IMR-90 (cell line): Measurements from ENCODE around the gene PRKG2. TPM values are rescaled to one million over a fixed set of nuclear protein-coding genes. Genes with fewer than 3 reads are reported as not detected.

Experiments used
- ATAC-seq: fragments of 200-7000 bp; cut with Tn5 transposase; 2 replicates; pipeline ENCODE4 v1.9.1; 2020; ENCODE audit warnings: low read depth, mild to moderate bottlenecking, moderate library complexity
- BruUV-seq: library from RNA; stranded (reverse); fragments of 400-500 nt; replicated peaks from 2 replicates; lab custom pipeline; 2021; lab: Mats Ljungman, UMichigan
- CTCF ChIA-PET: fragments of 300-600 bp; formaldehyde crosslinking; extraction: SDS; loops from one replicate; lab custom pipeline; 2021; ENCODE audit warnings: antibody characterized with exemption; lab: Yijun Ruan, JAX
- POLR2A ChIA-PET: fragments of 300-600 bp; sonication (Branson Sonifier 250); formaldehyde crosslinking; loops from one replicate; lab custom pipeline; 2022; ENCODE audit warnings: antibody characterized with exemption; ENCODE audit not compliant: unreplicated experiment; lab: Charles Lee
- DNase-seq: peaks from one replicate; pipeline ENCODE4 v3.0.0; 2013
- H2AFZ ChIP-seq: replicated peaks from 2 replicates; pipeline ENCODE3; 2013; ENCODE audit warnings: low read length, mild to moderate bottlenecking; ENCODE audit not compliant: poor library complexity
- H2AK5ac ChIP-seq: 2 replicates; pipeline ENCODE4 v1.6.1; 2013; ENCODE audit warnings: low read depth, low read length, inconsistent platforms
- H2AK9ac ChIP-seq: replicated peaks from 2 replicates; pipeline ENCODE3; 2013; ENCODE audit warnings: mild to moderate bottlenecking, low read depth, low read length, moderate library complexity; ENCODE audit not compliant: poor library complexity
- H2BK120ac ChIP-seq: 2 replicates; pipeline ENCODE4 v1.6.1; 2013; ENCODE audit warnings: low read depth, low read length, inconsistent platforms
- H2BK15ac ChIP-seq: 3 replicates; pipeline ENCODE4 v1.6.1; 2013; ENCODE audit warnings: low read depth, low read length, inconsistent platforms
- H2BK20ac ChIP-seq: 2 replicates; pipeline ENCODE4 v1.6.1; 2013; ENCODE audit warnings: low read depth, mild to moderate bottlenecking, inconsistent platforms, low read length, moderate library complexity
- H2BK5ac ChIP-seq: 2 replicates; pipeline ENCODE4 v1.6.1; 2013; ENCODE audit warnings: mild to moderate bottlenecking, low read depth, low read length, inconsistent platforms; ENCODE audit not compliant: poor library complexity, severe bottlenecking
- H3K14ac ChIP-seq: replicated peaks from 2 replicates; pipeline ENCODE4 v1.6.1; 2013; ENCODE audit warnings: low read depth, low read length, inconsistent platforms
- H3K18ac ChIP-seq: 2 replicates; pipeline ENCODE4 v1.6.1; 2013; ENCODE audit warnings: low read depth, low read length, control low read depth
- H3K23ac ChIP-seq: 2 replicates; pipeline ENCODE4 v1.6.1; 2013; ENCODE audit warnings: low read depth, low read length, inconsistent platforms
- H3K27ac ChIP-seq: 2 replicates; pipeline ENCODE4 v1.5.1; 2013; ENCODE audit warnings: mild to moderate bottlenecking, control low read depth, low read length; ENCODE audit not compliant: insufficient read depth
- H3K27me3 ChIP-seq: 2 replicates; pipeline ENCODE4 v1.6.1; 2013; ENCODE audit warnings: low read length; ENCODE audit not compliant: control insufficient read depth, insufficient read depth
- H3K36me3 ChIP-seq: 2 replicates; pipeline ENCODE4 v1.6.1; 2013; ENCODE audit warnings: low read length, mixed read lengths; ENCODE audit not compliant: control insufficient read depth, insufficient read depth
- H3K4ac ChIP-seq: 2 replicates; pipeline ENCODE4 v1.6.1; 2013; ENCODE audit warnings: low read depth, low read length, inconsistent platforms
- H3K4me1 ChIP-seq: 2 replicates; pipeline ENCODE4 v1.6.1; 2013; ENCODE audit warnings: low read length, mixed read lengths; ENCODE audit not compliant: control insufficient read depth, insufficient read depth
- H3K4me2 ChIP-seq: 2 replicates; pipeline ENCODE4 v1.6.1; 2013; ENCODE audit warnings: low read depth, mild to moderate bottlenecking, control low read depth, low read length, moderate library complexity
- H3K4me3 ChIP-seq: 2 replicates; pipeline ENCODE4 v1.5.1; 2013; ENCODE audit warnings: low read depth, mild to moderate bottlenecking, control low read depth, low read length, moderate library complexity; ENCODE audit not compliant: insufficient read depth
- H3K56ac ChIP-seq: 2 replicates; pipeline ENCODE4 v1.6.1; 2013; ENCODE audit warnings: low read length, inconsistent platforms; ENCODE audit not compliant: insufficient read depth; ENCODE audit errors: extremely low read depth
- H3K79me1 ChIP-seq, 2 experiments: 2 replicates each; pipeline ENCODE4 v1.6.1; 2013; ENCODE audit warnings: low read length in 2 of 2, inconsistent platforms in 1 of 2, low read depth in 1 of 2
- H3K9ac ChIP-seq: 2 replicates; pipeline ENCODE4 v1.6.1; 2013; ENCODE audit warnings: low read depth, low read length, control low read depth
- H3K9me1 ChIP-seq: 2 replicates; pipeline ENCODE4 v1.6.1; 2013; ENCODE audit warnings: low read length, inconsistent platforms; ENCODE audit not compliant: insufficient read depth
- H3K9me3 ChIP-seq: 2 replicates; pipeline ENCODE4 v1.6.1; 2013; ENCODE audit warnings: low read length; ENCODE audit not compliant: control insufficient read depth, insufficient read depth
- H4K20me1 ChIP-seq: 2 replicates; pipeline ENCODE4 v1.6.1; 2013; ENCODE audit warnings: low read length, inconsistent platforms; ENCODE audit not compliant: insufficient read depth
- H4K5ac ChIP-seq: 2 replicates; pipeline ENCODE4 v1.6.1; 2013; ENCODE audit warnings: mild to moderate bottlenecking, low read depth, low read length, control low read depth
- H4K8ac ChIP-seq, 2 experiments: 2 replicates each; pipeline ENCODE4 v1.6.1; 2013; ENCODE audit warnings: low read depth in 2 of 2, low read length in 2 of 2, control low read depth in 1 of 2, inconsistent platforms in 1 of 2
- H4K91ac ChIP-seq: 2 replicates; pipeline ENCODE4 v1.6.1; 2013; ENCODE audit warnings: low read depth, low read length, inconsistent platforms; ENCODE audit not compliant: insufficient read depth
- BHLHE40 ChIP-seq: fragments of 150-350 bp; IDR thresholded peaks from 2 replicates; pipeline ENCODE4 v1.6.1; 2016; ENCODE audit warnings: mild to moderate bottlenecking, low read depth, low read length
- MAFK ChIP-seq: IDR thresholded peaks from 2 replicates; pipeline ENCODE4 v1.6.1; 2012; ENCODE audit warnings: low read depth, low read length, improper control_type of control experiment
- MAZ ChIP-seq: IDR thresholded peaks from 2 replicates; pipeline ENCODE4 v1.6.1; 2012; ENCODE audit warnings: low read depth, mild to moderate bottlenecking, low read length, improper control_type of control experiment, moderate library complexity, borderline replicate concordance
- NFE2L2 ChIP-seq: fragments of 150-350 bp; IDR thresholded peaks from 2 replicates; pipeline ENCODE4 v1.6.1; 2016; ENCODE audit warnings: low read depth, mild to moderate bottlenecking, low read length
- RAD21 ChIP-seq: IDR thresholded peaks from 2 replicates; pipeline ENCODE4 v1.6.1; 2012; ENCODE audit warnings: low read length, improper control_type of control experiment
- RCOR1 ChIP-seq: IDR thresholded peaks from 2 replicates; pipeline ENCODE4 v1.6.1; 2012; ENCODE audit warnings: mild to moderate bottlenecking, low read length, improper control_type of control experiment; ENCODE audit not compliant: insufficient replicate concordance
- WGBS, 2 experiments: methylation state at CpG; one replicate each; pipeline versions ENCODE4 v1.1.5 to v1.1.7; 2013; ENCODE audit warnings: missing lambda C conversion rate in 2 of 2; ENCODE audit not compliant: insufficient read length in 1 of 2; ENCODE audit errors: extremely low coverage in 2 of 2; 5-methylcytosine and 5-hydroxymethylcytosine counted together
- dilution Hi-C: fragments of 300-500 bp; cut with HindIII; formaldehyde crosslinking; loops from one replicate; pipeline ENCODE4 v1.14.3; 2018; ENCODE audit warnings: low sequenced_read_pairs; ENCODE audit not compliant: unreplicated experiment
- in situ Hi-C: fragments of 300-500 bp; cut with MboI; formaldehyde crosslinking; loops from 3 replicates; pipeline ENCODE4 v1.14.3; 2019; ENCODE audit warnings: low sequenced_read_pairs, inconsistent platforms, mixed read lengths
- intact Hi-C: fragments of 100-400 bp; cut with micrococcal nuclease; formaldehyde crosslinking; loops from 2 replicates; pipeline ENCODE4 v1.10.0; 2022
- polyA plus RNA-seq, 3 experiments: library from polyadenylated mRNA; depleted of rRNA; stranded (reverse); fragments of >200 nt; gene quantifications; 2 replicates each; pipeline ENCODE4 v1.2.3, GENCODE V29; 2012; ENCODE audit warnings: low replicate concordance in 1 of 3
- total RNA-seq: library from RNA; depleted of rRNA; stranded (reverse); fragments of >200 nt; gene quantifications from 2 replicates; pipeline ENCODE4 v1.2.3, GENCODE V29; 2012
- TF ChIP-seq, protein P1 (sequence below): conservative IDR thresholded peaks from 2 replicates; pipeline ENCODE4 v1.5.1; 2012; ENCODE audit warnings: mild to moderate bottlenecking, low read depth, low read length, improper control_type of control experiment
- TF ChIP-seq, protein P2 (sequence below): fragments of 150-350 bp; IDR thresholded peaks from 2 replicates; pipeline ENCODE4 v1.6.1; 2016; ENCODE audit warnings: low read depth, mild to moderate bottlenecking, low read length, moderate library complexity, borderline replicate concordance

Gene PRKG2
- total and polyA plus RNA-seq, 2 of the 4 experiments (the other 2 are of a cell fraction) = 0.44 to 2.0 TPM

GRCh38 chr4:81250430-81250829 is 35.4 kb upstream of the PRKG2 start:
- Histone ChIP-seq H3K56ac (no peak overlapping the region), H4K91ac (no peak overlapping the region), H3K27ac (no peak overlapping the region), H3K18ac (no peak overlapping the region), H2AK5ac (no peak overlapping the region), H3K4me1 (no peaks in the 10 kb centered on the region), H4K5ac (no peak overlapping the region), H4K20me1 (no peaks in the 10 kb centered on the region), H2AK9ac (no peak overlapping the region), H3K79me1 (no peaks in the 10 kb centered on the region), H3K14ac (no peak overlapping the region), H3K23ac (no peak overlapping the region), H2BK20ac (no peak overlapping the region), H3K9me3 (no peaks in the 10 kb centered on the region), H3K4me3 (no peak overlapping the region), H2BK120ac (no peak overlapping the region), H3K9me1 (no peaks in the 10 kb centered on the region), H3K36me3 (no peaks in the 10 kb centered on the region), H3K4me2 (no peak overlapping the region), H2AFZ (no peak overlapping the region), H3K27me3 (no peaks in the 10 kb centered on the region), H4K8ac (no peak overlapping the region), H3K9ac (no peak overlapping the region), H3K4ac (no peak overlapping the region), H2BK15ac (no peak overlapping the region), H2BK5ac (no peak overlapping the region)
- ATAC-seq (no peak), DNase-seq (no peak)
- POLR2A ChIA-PET = no interaction called here
- intact Hi-C loops = no loop called here
- in situ Hi-C loops = no loop called here
- TF ChIP-seq RCOR1 (no peak), MAFK (no peak), NFE2L2 (no peak), MAZ (no peak), RAD21 (no peak), BHLHE40 (no peak)
- TF ChIP-seq, protein P1, sequence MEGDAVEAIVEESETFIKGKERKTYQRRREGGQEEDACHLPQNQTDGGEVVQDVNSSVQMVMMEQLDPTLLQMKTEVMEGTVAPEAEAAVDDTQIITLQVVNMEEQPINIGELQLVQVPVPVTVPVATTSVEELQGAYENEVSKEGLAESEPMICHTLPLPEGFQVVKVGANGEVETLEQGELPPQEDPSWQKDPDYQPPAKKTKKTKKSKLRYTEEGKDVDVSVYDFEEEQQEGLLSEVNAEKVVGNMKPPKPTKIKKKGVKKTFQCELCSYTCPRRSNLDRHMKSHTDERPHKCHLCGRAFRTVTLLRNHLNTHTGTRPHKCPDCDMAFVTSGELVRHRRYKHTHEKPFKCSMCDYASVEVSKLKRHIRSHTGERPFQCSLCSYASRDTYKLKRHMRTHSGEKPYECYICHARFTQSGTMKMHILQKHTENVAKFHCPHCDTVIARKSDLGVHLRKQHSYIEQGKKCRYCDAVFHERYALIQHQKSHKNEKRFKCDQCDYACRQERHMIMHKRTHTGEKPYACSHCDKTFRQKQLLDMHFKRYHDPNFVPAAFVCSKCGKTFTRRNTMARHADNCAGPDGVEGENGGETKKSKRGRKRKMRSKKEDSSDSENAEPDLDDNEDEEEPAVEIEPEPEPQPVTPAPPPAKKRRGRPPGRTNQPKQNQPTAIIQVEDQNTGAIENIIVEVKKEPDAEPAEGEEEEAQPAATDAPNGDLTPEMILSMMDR = no peak
- TF ChIP-seq, protein P2, sequence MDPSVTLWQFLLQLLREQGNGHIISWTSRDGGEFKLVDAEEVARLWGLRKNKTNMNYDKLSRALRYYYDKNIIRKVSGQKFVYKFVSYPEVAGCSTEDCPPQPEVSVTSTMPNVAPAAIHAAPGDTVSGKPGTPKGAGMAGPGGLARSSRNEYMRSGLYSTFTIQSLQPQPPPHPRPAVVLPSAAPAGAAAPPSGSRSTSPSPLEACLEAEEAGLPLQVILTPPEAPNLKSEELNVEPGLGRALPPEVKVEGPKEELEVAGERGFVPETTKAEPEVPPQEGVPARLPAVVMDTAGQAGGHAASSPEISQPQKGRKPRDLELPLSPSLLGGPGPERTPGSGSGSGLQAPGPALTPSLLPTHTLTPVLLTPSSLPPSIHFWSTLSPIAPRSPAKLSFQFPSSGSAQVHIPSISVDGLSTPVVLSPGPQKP = no peak
- WGBS, 2 experiments = no CpG with 5 or more reads among the region's 1 CpG
- CTCF ChIA-PET = no interaction called here
- BruUV-seq = no TSS peak
- dilution Hi-C loops = no loop called here
